ENCODE data around the gene MT1F.
"Not testable (repeated sequence)": the region's sequence is repeated elsewhere in the genome, so short reads cannot be mapped to it uniquely, and the experiment has no call there.

MT1F gene

GRCh38 chr16:56657555-56658326 lies at the start of gene MT1F:
MT1F (plus strand) TSS chr16:56657959; CDS start chr16:56658059, 100 bp downstream.
- DNase-seq = peak; percentile 13

GRCh38 chr16:56608043-56608875 lies 49.5 kb upstream of the MT1F start, which contains the start of gene MT2A:
MT2A (plus strand) TSS chr16:56608584; CDS start chr16:56608656, 72 bp downstream.
- peak; percentile 21 for DNase-seq

- no peak for DNase-seq
Measured at GRCh38 chr16:56608876-56609462, 48.8 kb upstream of the MT1F start.

GRCh38 chr16:56609463-56609921 lies 48.3 kb upstream of the MT1F start:
- DNase-seq = no peak

GRCh38 chr16:56610017-56610608 lies 47.6 kb upstream of the MT1F start:
- DNase-seq = no peak

- no peak for DNase-seq
Measured at GRCh38 chr16:56610609-56611111, 47.1 kb upstream of the MT1F start.

- no peak for DNase-seq
Measured at GRCh38 chr16:56611281-56611833, 46.4 kb upstream of the MT1F start.

- DNase-seq = no peak
Measured at GRCh38 chr16:56613706-56614105, 44.1 kb upstream of the MT1F start.

GRCh38 chr16:56614549-56614991 lies 43.2 kb upstream of the MT1F start:
- no peak for DNase-seq

- no peak for DNase-seq
Measured at GRCh38 chr16:56615353-56615752, 42.4 kb upstream of the MT1F start.

- DNase-seq = no peak
Measured at GRCh38 chr16:56616608-56617211, 41.0 kb upstream of the MT1F start.

GRCh38 chr16:56617212-56618085 lies 40.3 kb upstream of the MT1F start:
- DNase-seq = no peak

- DNase-seq = no peak
Measured at GRCh38 chr16:56618138-56618537, 39.6 kb upstream of the MT1F start.

- no peak for DNase-seq
Measured at GRCh38 chr16:56620339-56620897, 37.3 kb upstream of the MT1F start.

- not testable (repeated sequence) for DNase-seq
Measured at GRCh38 chr16:56621665-56622445, 35.9 kb upstream of the MT1F start.

GRCh38 chr16:56623184-56623583 lies 34.6 kb upstream of the MT1F start:
- not testable (repeated sequence) for DNase-seq

- DNase-seq = no peak
Measured at GRCh38 chr16:56623637-56624036, 34.1 kb upstream of the MT1F start.

GRCh38 chr16:56625140-56625942 lies 32.4 kb upstream of the MT1F start, which contains the start of gene MT1E:
MT1E (plus strand) TSS chr16:56625781; CDS start chr16:56625852, 71 bp downstream.
- DNase-seq = no peak

Measured in NCI-H187 treated with DMSO at 0.1 percent for 48 hours (cell line).